Loucy (cell line): ENCODE results near the gene GNPDA1.

Experiments
- H2AFZ ChIP-seq: fragments of 200-600 bp; sonication (generic); 2 replicates; pipeline ENCODE4 v1.6.0; 2016; ENCODE audit warnings: antibody characterized with exemption, mild to moderate bottlenecking, low read length, moderate library complexity
- H3F3A ChIP-seq: fragments of 200-600 bp; 2 replicates; pipeline ENCODE4 v1.6.0; 2016; ENCODE audit warnings: antibody characterized with exemption, low read depth, mild to moderate bottlenecking
- H3K27me3 ChIP-seq: fragments of 200-600 bp; sonication (generic); 2 replicates; pipeline ENCODE4 v1.6.1; 2014; ENCODE audit warnings: low read length, mild to moderate bottlenecking; ENCODE audit not compliant: insufficient read depth, poor library complexity, severe bottlenecking
- H3K36me3 ChIP-seq: fragments of 200-600 bp; sonication (generic); 2 replicates; pipeline ENCODE4 v1.6.1; 2016; ENCODE audit warnings: low read length; ENCODE audit not compliant: insufficient read depth
- H3K4me1 ChIP-seq: fragments of 200-600 bp; sonication (generic); 2 replicates; pipeline ENCODE4 v1.5.1; 2014; ENCODE audit warnings: low read length, mild to moderate bottlenecking; ENCODE audit not compliant: insufficient read depth, poor library complexity, severe bottlenecking
- H3K4me2 ChIP-seq: fragments of 200-600 bp; sonication (generic); 2 replicates; pipeline ENCODE4 v1.6.0; 2014; ENCODE audit warnings: antibody characterized with exemption, low read length, low read depth, mild to moderate bottlenecking; ENCODE audit not compliant: poor library complexity, severe bottlenecking
- H3K4me3 ChIP-seq: fragments of 200-600 bp; sonication (generic); 2 replicates; pipeline ENCODE4 v1.5.1; 2014; ENCODE audit warnings: low read length, mild to moderate bottlenecking, mixed read lengths; ENCODE audit not compliant: poor library complexity, severe bottlenecking
- H3K79me2 ChIP-seq: fragments of 200-600 bp; sonication (generic); 2 replicates; pipeline ENCODE4 v1.6.1; 2014; ENCODE audit warnings: low read length; ENCODE audit not compliant: insufficient read depth
- H3K9ac ChIP-seq: fragments of 200-600 bp; sonication (generic); 2 replicates; pipeline ENCODE4 v1.6.0; 2014; ENCODE audit warnings: mild to moderate bottlenecking, low read depth, low read length, moderate library complexity; ENCODE audit not compliant: poor library complexity, severe bottlenecking
- H3K9me2 ChIP-seq: fragments of 200-600 bp; sonication (generic); replicated peaks from 2 replicates; pipeline ENCODE4 v1.6.1; 2016; ENCODE audit warnings: low read depth, low read length, mixed read lengths
- H3K9me3 ChIP-seq: fragments of 200-600 bp; sonication (generic); 2 replicates; pipeline ENCODE4 v1.6.1; 2014; ENCODE audit warnings: mild to moderate bottlenecking, antibody characterized with exemption, low read length, low read depth; ENCODE audit not compliant: insufficient read depth
- H4K20me1 ChIP-seq: fragments of 200-600 bp; sonication (generic); 2 replicates; pipeline ENCODE4 v1.6.0; 2014; ENCODE audit warnings: antibody characterized with exemption, low read length, mild to moderate bottlenecking; ENCODE audit not compliant: insufficient read depth, poor library complexity, severe bottlenecking
- EZH2phosphoT487 ChIP-seq: fragments of 200-600 bp; IDR thresholded peaks from 2 replicates; pipeline ENCODE4 v1.6.1; 2018; ENCODE audit warnings: antibody characterized with exemption, mild to moderate bottlenecking, moderate library complexity, borderline replicate concordance
- TF ChIP-seq, protein P1 (sequence below): fragments of 200-600 bp; sonication (generic); conservative IDR thresholded peaks from 2 replicates; pipeline ENCODE4 v1.5.1; 2014; ENCODE audit warnings: mild to moderate bottlenecking, antibody characterized with exemption, low read length

Gene GNPDA1

DNA sequence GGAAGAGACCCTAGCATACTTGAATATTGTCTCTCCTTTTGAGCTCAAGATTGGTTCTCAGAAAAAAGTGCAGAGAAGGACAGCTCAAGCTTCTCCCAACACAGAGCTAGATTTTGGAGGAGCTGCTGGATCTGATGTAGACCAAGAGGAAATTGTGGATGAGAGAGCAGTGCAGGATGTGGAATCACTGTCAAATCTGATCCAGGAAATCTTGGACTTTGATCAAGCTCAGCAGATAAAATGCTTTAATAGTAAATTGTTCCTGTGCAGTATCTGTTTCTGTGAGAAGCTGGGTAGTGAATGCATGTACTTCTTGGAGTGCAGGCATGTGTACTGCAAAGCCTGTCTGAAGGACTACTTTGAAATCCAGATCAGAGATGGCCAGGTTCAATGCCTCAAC is 34.4 kb downstream of the GNPDA1 start:
- no peaks in the 10 kb centered on the region for H3K27me3 ChIP-seq
- no peaks in the 10 kb centered on the region for H4K20me1 ChIP-seq
- H2AFZ ChIP-seq: no peak overlapping the region
- H3K36me3 ChIP-seq: peaks cover 39% of the 10 kb centered on the region; the same call in 1 of the 2 replicates
- H3K9me2 ChIP-seq: no peaks in the 10 kb centered on the region
- H3F3A ChIP-seq: no peaks in the 10 kb centered on the region
- H3K4me3 ChIP-seq: no peak overlapping the region
- TF ChIP-seq EZH2phosphoT487: no peak
- TF ChIP-seq, protein P1, sequence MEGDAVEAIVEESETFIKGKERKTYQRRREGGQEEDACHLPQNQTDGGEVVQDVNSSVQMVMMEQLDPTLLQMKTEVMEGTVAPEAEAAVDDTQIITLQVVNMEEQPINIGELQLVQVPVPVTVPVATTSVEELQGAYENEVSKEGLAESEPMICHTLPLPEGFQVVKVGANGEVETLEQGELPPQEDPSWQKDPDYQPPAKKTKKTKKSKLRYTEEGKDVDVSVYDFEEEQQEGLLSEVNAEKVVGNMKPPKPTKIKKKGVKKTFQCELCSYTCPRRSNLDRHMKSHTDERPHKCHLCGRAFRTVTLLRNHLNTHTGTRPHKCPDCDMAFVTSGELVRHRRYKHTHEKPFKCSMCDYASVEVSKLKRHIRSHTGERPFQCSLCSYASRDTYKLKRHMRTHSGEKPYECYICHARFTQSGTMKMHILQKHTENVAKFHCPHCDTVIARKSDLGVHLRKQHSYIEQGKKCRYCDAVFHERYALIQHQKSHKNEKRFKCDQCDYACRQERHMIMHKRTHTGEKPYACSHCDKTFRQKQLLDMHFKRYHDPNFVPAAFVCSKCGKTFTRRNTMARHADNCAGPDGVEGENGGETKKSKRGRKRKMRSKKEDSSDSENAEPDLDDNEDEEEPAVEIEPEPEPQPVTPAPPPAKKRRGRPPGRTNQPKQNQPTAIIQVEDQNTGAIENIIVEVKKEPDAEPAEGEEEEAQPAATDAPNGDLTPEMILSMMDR: no peak
- no peaks in the 10 kb centered on the region for H3K9me3 ChIP-seq
- H3K9ac ChIP-seq: no peak overlapping the region
- peaks cover 6% of the 10 kb centered on the region; the same call in 1 of the 2 replicates for H3K79me2 ChIP-seq
- H3K4me1 ChIP-seq: peaks cover 20% of the 10 kb centered on the region
- no peak overlapping the region for H3K4me2 ChIP-seq

DNA sequence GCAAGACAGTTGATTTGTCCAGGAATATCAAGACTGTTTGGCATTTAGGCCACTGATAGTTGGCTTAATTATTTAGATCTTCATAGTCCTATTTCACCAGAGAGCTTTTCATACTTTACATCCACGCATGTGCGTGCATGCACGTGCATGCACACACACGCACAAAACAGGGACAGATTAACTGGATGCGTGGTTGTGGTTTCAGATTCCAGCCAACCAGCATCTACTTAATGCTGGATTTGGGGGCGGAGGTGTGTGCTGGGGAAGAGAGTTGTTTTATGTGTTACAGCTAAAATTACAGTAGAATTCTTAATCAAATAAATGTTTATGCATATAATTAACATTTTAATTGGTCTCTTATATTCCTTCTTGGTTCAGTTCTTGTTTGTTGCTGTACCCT is 36.7 kb downstream of the GNPDA1 start:
- H3K9me2 ChIP-seq: no peaks in the 10 kb centered on the region
- peaks cover 7% of the 10 kb centered on the region; the same call in 1 of the 2 replicates for H3K79me2 ChIP-seq
- peaks cover 26% of the 10 kb centered on the region; the same call in 1 of the 2 replicates for H3K36me3 ChIP-seq
- no peak overlapping the region for H3K4me3 ChIP-seq
- H3F3A ChIP-seq: no peaks in the 10 kb centered on the region
- H3K9me3 ChIP-seq: no peaks in the 10 kb centered on the region
- H2AFZ ChIP-seq: no peak overlapping the region
- peaks cover 20% of the 10 kb centered on the region for H3K4me1 ChIP-seq
- TF ChIP-seq, protein P1: no peak
- TF ChIP-seq EZH2phosphoT487: no peak
- no peaks in the 10 kb centered on the region for H3K27me3 ChIP-seq
- H4K20me1 ChIP-seq: no peaks in the 10 kb centered on the region
- H3K4me2 ChIP-seq: no peak overlapping the region
- H3K9ac ChIP-seq: no peak overlapping the region

DNA sequence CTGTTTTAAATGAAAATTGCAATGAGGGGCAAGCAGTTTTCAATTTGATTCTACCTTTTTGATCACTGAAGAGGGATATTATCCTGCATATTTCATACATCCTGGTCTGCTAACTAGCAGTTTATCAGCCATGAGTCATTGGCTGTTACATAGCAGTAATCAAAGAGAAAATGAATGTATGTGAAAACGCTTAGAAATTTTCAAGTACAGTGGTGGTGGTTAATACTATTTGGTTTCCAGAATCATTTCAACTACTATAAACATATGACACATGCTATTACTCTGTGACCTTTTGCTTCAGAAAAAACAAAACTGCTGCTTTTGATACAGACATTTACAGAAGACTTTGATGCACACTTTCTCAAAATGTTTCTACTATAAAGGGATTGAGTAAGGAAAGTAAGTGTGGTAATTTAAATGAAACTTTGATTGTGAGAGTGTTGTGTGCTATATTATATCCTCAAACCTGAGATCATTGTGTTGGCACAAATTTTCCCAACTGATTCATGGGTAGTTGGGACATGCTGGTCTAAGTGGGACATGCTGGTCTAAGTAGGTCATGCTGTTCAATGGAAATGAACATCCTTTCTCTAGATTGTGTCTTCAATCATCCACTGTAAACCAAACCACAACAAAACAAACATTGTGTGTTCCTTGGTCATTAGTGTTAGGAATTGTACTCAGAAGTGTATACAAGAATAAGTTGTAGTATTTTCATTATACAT is 38.8 kb downstream of the GNPDA1 start:
- Histone ChIP-seq H3K79me2 (peaks cover 26% of the 10 kb centered on the region), H3K4me2 (peak overlapping the region; percentile 30), H3K36me3 (peaks cover 12% of the 10 kb centered on the region; the same call in 1 of the 2 replicates), H3K9me3 (no peaks in the 10 kb centered on the region), H4K20me1 (peaks cover 4% of the 10 kb centered on the region), H3K27me3 (no peaks in the 10 kb centered on the region), H3K9ac (no peak overlapping the region), H3K9me2 (no peaks in the 10 kb centered on the region), H3F3A (peaks cover 5% of the 10 kb centered on the region; the same call in 1 of the 2 replicates), H3K4me3 (peak overlapping the region; percentile 1), H3K4me1 (peaks cover 36% of the 10 kb centered on the region), H2AFZ (no peak overlapping the region)
- no peak for TF ChIP-seq EZH2phosphoT487
- TF ChIP-seq, protein P1: no peak
